Right forelimb (tissue), 1 donor: ENCODE data around the gene NPTX2.

Source experiments
- DNase-seq: peaks from one replicate; pipeline ENCODE4 v3.0.0-alpha.2; 2018

The NPTX2 gene

GRCh38 chr7:98655611-98656010 lies 38.5 kb downstream of the NPTX2 start:
- no peak for DNase-seq

- DNase-seq = no peak
Observed at GRCh38 chr7:98656899-98657298, 39.8 kb downstream of the NPTX2 start.

- no peak for DNase-seq
Observed at GRCh38 chr7:98657736-98658135, 40.7 kb downstream of the NPTX2 start.

- no peak for DNase-seq
Observed at GRCh38 chr7:98659756-98660155, 42.7 kb downstream of the NPTX2 start.

GRCh38 chr7:98661607-98662006 lies 44.5 kb downstream of the NPTX2 start:
- DNase-seq = no peak

GRCh38 chr7:98662289-98662688 lies 45.2 kb downstream of the NPTX2 start:
- DNase-seq = no peak

GRCh38 chr7:98664882-98665281 lies 47.8 kb downstream of the NPTX2 start:
- no peak for DNase-seq

- DNase-seq = no peak
Observed at GRCh38 chr7:98668255-98668654, 51.2 kb downstream of the NPTX2 start.

GRCh38 chr7:98669329-98670000 lies 52.4 kb downstream of the NPTX2 start:
- DNase-seq = peak; percentile 60

- no peak for DNase-seq
Observed at GRCh38 chr7:98670186-98670585, 53.1 kb downstream of the NPTX2 start.

GRCh38 chr7:98671733-98672331 lies 54.7 kb downstream of the NPTX2 start:
- no peak for DNase-seq

- no peak for DNase-seq
Observed at GRCh38 chr7:98674461-98674860, 57.4 kb downstream of the NPTX2 start.

GRCh38 chr7:98674881-98675280 lies 57.8 kb downstream of the NPTX2 start:
- no peak for DNase-seq

GRCh38 chr7:98678215-98678614 lies 61.1 kb downstream of the NPTX2 start:
- no peak for DNase-seq
